ENCODE data around the gene ATF3. TPM values are rescaled to one million over a fixed set of nuclear protein-coding genes. Genes with fewer than 3 reads are reported as not detected.
A peak's percentile ranks its signal among the peaks of the same experiment; 100 is the strongest.

The ATF3 gene
- total RNA-seq, 1 donor from 2014 or later, result 23.9 TPM

DNA sequence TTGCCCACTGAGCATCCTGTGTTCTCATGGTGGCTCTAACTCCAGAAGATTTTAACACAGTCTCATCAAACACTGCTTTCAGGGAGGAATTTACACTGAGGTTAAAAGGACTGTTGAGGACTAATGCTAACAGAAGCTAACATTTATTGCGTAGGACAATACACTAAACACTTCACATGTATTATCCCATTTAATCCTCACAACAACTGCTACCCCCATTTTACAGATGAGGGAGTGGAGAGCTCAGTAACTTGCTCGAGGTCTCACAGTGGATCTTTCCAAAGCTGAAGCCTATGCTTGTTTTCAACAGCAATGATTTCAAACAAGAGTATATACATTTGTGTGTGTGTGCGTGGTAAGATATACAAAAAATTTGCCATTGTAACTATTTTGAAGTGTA, 13.9 kb downstream of the ATF3 start:
- DNase-seq (ENCODE audit: extremely low spot score, unreplicated experiment), result no peak
- peaks cover 14% of the 10 kb centered on the region for H3K36me3 Mint-ChIP-seq
- H3K4me1 Mint-ChIP-seq (ENCODE audit: unreplicated experiment), result no peaks in the 10 kb centered on the region
- TF ChIP-seq, protein P1, sequence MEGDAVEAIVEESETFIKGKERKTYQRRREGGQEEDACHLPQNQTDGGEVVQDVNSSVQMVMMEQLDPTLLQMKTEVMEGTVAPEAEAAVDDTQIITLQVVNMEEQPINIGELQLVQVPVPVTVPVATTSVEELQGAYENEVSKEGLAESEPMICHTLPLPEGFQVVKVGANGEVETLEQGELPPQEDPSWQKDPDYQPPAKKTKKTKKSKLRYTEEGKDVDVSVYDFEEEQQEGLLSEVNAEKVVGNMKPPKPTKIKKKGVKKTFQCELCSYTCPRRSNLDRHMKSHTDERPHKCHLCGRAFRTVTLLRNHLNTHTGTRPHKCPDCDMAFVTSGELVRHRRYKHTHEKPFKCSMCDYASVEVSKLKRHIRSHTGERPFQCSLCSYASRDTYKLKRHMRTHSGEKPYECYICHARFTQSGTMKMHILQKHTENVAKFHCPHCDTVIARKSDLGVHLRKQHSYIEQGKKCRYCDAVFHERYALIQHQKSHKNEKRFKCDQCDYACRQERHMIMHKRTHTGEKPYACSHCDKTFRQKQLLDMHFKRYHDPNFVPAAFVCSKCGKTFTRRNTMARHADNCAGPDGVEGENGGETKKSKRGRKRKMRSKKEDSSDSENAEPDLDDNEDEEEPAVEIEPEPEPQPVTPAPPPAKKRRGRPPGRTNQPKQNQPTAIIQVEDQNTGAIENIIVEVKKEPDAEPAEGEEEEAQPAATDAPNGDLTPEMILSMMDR (conservative IDR thresholded peaks at IDR 0.05), result no peak
- no peaks in the 10 kb centered on the region for H3K9me3 Mint-ChIP-seq
- peaks cover 11% of the 10 kb centered on the region for H3K27me3 Mint-ChIP-seq
- peak overlapping the region; percentile 45 for H3K27ac Mint-ChIP-seq
- no peak overlapping the region for H3K4me3 Mint-ChIP-seq

DNA sequence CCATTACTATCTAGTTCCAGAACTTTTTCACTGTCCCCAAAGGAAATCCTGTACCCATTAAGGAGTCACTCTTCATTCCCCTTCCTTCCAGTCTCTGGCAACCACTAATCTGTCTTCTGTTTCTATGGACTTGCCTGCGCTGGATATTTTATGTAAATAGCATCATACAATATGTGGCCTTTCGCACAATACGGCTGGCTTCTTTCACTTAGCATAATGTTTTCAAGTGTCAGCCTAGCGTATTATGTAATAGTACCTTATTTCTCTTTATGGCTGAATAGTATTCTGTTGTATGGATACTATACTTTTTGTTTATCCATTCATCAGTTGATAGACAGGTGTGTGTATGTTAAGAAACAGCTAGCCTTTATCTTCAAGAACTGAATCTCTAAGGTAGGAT, 14.3 kb downstream of the ATF3 start:
- no peaks in the 10 kb centered on the region for H3K4me1 Mint-ChIP-seq (ENCODE audit: unreplicated experiment)
- DNase-seq (ENCODE audit: extremely low spot score, unreplicated experiment), result no peak
- TF ChIP-seq, protein P1 (conservative IDR thresholded peaks at IDR 0.05), result no peak
- H3K9me3 Mint-ChIP-seq, result no peaks in the 10 kb centered on the region
- peaks cover 14% of the 10 kb centered on the region for H3K36me3 Mint-ChIP-seq
- H3K27me3 Mint-ChIP-seq, result peaks cover 12% of the 10 kb centered on the region
- peak overlapping the region; percentile 45 for H3K27ac Mint-ChIP-seq
- no peak overlapping the region for H3K4me3 Mint-ChIP-seq

DNA sequence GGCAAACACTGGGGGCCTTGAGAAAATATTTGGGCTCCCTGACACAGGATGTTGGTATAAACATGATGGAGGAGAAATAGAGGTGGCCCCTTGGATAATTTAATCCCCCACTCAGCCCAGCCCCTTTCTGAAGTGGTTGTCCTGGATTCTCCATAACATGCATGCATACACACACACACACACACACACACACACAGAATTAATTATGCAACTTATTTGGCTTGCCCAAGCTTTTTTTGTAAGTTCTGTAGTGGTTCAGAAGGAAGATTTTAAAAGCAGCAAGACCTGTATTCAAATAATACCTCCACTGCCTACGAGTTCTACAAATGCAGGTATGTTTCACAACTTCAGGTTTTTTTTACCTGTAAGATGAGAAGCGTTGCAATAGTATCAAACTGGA, 15.0 kb downstream of the ATF3 start:
- Mint-ChIP-seq H3K9me3 (no peaks in the 10 kb centered on the region), H3K4me1 (ENCODE audit: unreplicated experiment) (no peaks in the 10 kb centered on the region), H3K36me3 (peaks cover 11% of the 10 kb centered on the region), H3K27me3 (peaks cover 12% of the 10 kb centered on the region), H3K27ac (peak overlapping the region; percentile 45), H3K4me3 (no peak overlapping the region)
- DNase-seq (ENCODE audit: extremely low spot score, unreplicated experiment), result no peak
- TF ChIP-seq, protein P1 (conservative IDR thresholded peaks at IDR 0.05), result no peak

DNA sequence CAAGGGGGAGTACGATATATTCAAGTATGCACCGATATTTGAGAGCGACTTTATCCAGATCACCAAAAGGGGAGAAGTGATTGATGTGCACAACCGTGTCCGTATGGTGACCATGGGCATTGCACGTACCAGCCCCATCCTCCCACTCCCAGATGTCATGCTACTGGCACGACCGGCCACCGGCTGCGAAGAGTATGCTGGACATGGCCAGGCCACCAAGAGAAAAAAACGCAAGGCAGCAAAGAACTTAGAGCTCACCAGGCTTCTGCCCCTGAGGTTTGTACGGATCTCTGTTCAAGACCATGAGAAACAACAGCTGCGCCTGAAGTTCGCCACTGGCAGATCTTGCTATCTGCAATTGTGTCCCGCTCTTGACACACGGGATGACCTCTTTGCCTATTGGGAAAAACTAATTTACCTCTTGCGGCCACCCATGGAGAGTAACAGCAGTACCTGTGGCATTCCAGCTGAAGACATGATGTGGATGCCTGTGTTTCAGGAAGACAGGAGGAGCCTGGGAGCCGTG, 16.5 kb downstream of the ATF3 start:
- TF ChIP-seq, protein P1 (conservative IDR thresholded peaks at IDR 0.05), result no peak
- Mint-ChIP-seq H3K4me1 (ENCODE audit: unreplicated experiment) (no peaks in the 10 kb centered on the region), H3K4me3 (no peak overlapping the region), H3K27me3 (peaks cover 12% of the 10 kb centered on the region), H3K36me3 (peaks cover 2% of the 10 kb centered on the region), H3K27ac (no peak overlapping the region), H3K9me3 (no peaks in the 10 kb centered on the region)
- DNase-seq (ENCODE audit: extremely low spot score, unreplicated experiment), result no peak

DNA sequence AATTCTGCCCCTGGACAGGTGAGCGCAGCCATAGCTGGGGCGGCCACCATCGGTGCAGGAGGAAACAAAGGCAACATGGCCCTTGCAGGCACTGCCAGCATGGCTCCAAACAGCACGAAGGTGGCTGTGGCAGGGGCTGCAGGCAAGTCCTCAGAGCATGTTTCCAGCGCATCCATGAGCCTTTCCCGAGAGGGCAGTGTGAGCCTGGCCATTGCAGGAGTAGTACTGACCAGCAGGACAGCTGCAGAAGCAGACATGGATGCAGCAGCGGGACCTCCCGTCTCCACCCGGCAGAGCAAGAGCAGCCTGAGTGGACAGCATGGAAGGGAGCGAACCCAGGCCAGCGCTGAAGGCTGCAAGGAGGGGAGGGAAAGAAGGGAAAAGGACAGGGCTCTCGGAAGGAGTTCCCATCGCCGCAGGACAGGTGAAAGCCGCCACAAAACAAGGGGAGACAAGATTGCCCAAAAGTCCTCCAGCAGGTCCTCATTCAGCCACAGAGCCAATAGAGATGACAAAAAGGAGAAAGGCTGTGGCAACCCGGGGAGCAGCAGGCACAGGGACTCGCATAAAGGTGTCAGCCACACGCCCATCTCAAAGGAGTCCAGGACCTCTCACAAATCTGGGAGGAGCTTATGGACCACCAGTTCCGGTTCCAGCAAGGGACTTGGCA, 17.4 kb downstream of the ATF3 start:
- TF ChIP-seq, protein P1 (conservative IDR thresholded peaks at IDR 0.05), result no peak
- no peak for DNase-seq (ENCODE audit: extremely low spot score, unreplicated experiment)
- no peaks in the 10 kb centered on the region for H3K9me3 Mint-ChIP-seq
- H3K4me1 Mint-ChIP-seq (ENCODE audit: unreplicated experiment), result no peaks in the 10 kb centered on the region
- H3K4me3 Mint-ChIP-seq, result no peak overlapping the region
- no peaks in the 10 kb centered on the region for H3K36me3 Mint-ChIP-seq
- peaks cover 12% of the 10 kb centered on the region for H3K27me3 Mint-ChIP-seq
- H3K27ac Mint-ChIP-seq, result no peak overlapping the region

All from type B pancreatic cell (in vitro differentiated cells).